Activated CD8-positive, alpha-beta memory T cell treated with anti-CD3 and anti-CD28 coated beads for 1 hour (primary cell): Measurements from ENCODE around the gene NPEPL1.

Experiments
- DNase-seq, 2 donors: peaks; one replicate each; pipeline ENCODE4 v3.0.0-alpha.2; 2020; ENCODE audit warnings: low read depth in 1 of 2; ENCODE audit errors: extremely low read depth in 1 of 2

The NPEPL1 gene

GRCh38 chr20:58657262-58657661 is 35.3 kb upstream of the NPEPL1 start:
- no peak for DNase-seq

- DNase-seq = no peak
Measured at GRCh38 chr20:58657986-58658385, 34.6 kb upstream of the NPEPL1 start.

GRCh38 chr20:58658760-58659159 is 33.8 kb upstream of the NPEPL1 start:
- no peak for DNase-seq

- DNase-seq = no peak
Measured at GRCh38 chr20:58659841-58660240, 32.8 kb upstream of the NPEPL1 start.

GRCh38 chr20:58660855-58661597 is 31.6 kb upstream of the NPEPL1 start:
- DNase-seq = no peak

GRCh38 chr20:58661598-58662473 is 30.8 kb upstream of the NPEPL1 start:
- DNase-seq = no peak

- no peak for DNase-seq
Measured at GRCh38 chr20:58664331-58664730, 28.3 kb upstream of the NPEPL1 start.

GRCh38 chr20:58664883-58665282 is 27.7 kb upstream of the NPEPL1 start:
- no peak for DNase-seq

GRCh38 chr20:58665606-58666005 is 27.0 kb upstream of the NPEPL1 start:
- DNase-seq = no peak

GRCh38 chr20:58666702-58667101 is 25.9 kb upstream of the NPEPL1 start:
- DNase-seq = no peak

- no peak for DNase-seq
Measured at GRCh38 chr20:58667975-58668374, 24.6 kb upstream of the NPEPL1 start.

- DNase-seq = no peak
Measured at GRCh38 chr20:58668901-58669286, 23.7 kb upstream of the NPEPL1 start.

GRCh38 chr20:58669287-58670006 is 23.2 kb upstream of the NPEPL1 start:
- no peak for DNase-seq

GRCh38 chr20:58670102-58670501 is 22.5 kb upstream of the NPEPL1 start:
- no peak for DNase-seq

GRCh38 chr20:58670659-58671058 is 21.9 kb upstream of the NPEPL1 start:
- no peak for DNase-seq

- DNase-seq = no peak
Measured at GRCh38 chr20:58673119-58673518, 19.5 kb upstream of the NPEPL1 start.

GRCh38 chr20:58675146-58675584 is 17.4 kb upstream of the NPEPL1 start:
- DNase-seq = no peak

- DNase-seq = no peak
Measured at GRCh38 chr20:58675641-58676040, 17.0 kb upstream of the NPEPL1 start.

- no peak for DNase-seq
Measured at GRCh38 chr20:58676161-58676560, 16.4 kb upstream of the NPEPL1 start.

- DNase-seq = no peak
Measured at GRCh38 chr20:58677079-58677604, 15.5 kb upstream of the NPEPL1 start.

GRCh38 chr20:58677808-58678207 is 14.8 kb upstream of the NPEPL1 start:
- no peak for DNase-seq
